GM12873 (cell line): Measurements from ENCODE around the gene CARS1.

ENCODE experiments used
- TF ChIP-seq, protein P1 (sequence below): IDR thresholded peaks from 2 replicates; pipeline ENCODE4 v1.5.1; 2012; ENCODE audit warnings: low read depth, mild to moderate bottlenecking, moderate library complexity, low read length, control low read depth; ENCODE audit not compliant: insufficient read depth; ENCODE audit errors: missing control alignments

Gene CARS1

DNA sequence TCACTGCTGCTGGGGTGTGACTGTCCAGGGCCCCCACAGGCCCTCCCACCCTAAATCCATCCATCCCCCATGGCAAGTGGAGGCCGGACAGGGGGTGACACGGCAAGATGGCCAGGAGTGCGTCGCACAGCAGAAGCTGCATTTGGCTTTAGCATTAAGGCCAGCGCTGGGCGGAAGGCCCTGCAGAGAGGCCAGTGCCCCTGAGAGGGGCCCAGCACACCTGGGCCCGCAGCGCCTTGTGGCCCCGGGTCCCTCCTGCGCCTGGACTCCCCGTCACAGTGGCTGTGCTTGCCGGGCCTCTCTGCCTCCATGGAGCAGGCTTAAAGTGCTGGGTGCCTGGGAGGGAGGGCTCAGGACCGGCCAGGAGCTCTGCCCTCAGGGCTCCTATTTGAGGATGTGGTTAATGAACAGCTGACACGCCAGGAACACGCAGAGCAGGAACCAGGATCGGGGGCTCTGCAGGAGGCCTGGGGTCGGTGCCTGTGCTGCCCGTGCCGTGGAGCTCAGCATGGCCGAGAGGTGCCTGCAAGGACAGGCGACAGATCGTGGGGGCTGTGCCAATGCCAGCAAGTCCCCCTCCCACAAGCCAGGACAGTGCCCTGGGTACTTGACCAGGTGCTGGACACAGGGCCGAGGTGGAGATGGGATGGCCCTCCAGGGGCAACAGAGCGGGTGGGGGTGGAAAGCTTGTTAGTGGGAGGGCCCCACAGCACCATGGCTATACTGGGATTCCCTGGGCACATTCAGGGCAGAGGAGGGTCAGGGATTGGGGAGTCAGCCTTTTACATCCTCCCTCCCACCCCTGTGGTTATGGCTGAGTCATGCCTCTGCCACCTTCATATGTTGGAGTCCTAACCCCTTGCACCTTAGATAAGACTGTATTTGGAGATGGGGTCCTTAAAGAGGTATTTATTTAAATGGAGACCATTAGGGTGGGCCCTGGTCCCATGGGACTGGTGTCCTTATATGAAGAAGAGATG is 30.9 kb upstream of the CARS1 start:
- TF ChIP-seq, protein P1, sequence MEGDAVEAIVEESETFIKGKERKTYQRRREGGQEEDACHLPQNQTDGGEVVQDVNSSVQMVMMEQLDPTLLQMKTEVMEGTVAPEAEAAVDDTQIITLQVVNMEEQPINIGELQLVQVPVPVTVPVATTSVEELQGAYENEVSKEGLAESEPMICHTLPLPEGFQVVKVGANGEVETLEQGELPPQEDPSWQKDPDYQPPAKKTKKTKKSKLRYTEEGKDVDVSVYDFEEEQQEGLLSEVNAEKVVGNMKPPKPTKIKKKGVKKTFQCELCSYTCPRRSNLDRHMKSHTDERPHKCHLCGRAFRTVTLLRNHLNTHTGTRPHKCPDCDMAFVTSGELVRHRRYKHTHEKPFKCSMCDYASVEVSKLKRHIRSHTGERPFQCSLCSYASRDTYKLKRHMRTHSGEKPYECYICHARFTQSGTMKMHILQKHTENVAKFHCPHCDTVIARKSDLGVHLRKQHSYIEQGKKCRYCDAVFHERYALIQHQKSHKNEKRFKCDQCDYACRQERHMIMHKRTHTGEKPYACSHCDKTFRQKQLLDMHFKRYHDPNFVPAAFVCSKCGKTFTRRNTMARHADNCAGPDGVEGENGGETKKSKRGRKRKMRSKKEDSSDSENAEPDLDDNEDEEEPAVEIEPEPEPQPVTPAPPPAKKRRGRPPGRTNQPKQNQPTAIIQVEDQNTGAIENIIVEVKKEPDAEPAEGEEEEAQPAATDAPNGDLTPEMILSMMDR, result no peak

DNA sequence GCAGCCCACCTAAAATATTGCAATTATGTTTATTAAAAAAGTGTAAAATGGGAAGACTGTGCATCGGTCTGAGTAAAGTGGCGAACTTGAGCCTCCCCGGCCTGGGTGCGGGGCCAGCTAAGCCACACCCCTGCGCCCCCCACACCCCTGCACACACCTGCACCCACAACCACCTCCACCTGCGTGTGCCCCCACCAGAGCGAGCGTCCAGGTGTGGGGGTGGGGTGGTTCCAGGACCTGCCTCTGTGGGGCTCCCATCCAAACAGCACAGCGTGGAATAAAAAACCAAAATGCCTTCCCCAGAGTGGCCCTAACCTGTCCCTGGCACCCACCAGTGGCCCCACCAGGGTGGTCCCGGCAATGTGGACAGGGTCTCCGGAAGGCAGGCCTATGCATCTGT is 30.1 kb upstream of the CARS1 start:
- TF ChIP-seq, protein P1, result no peak

DNA sequence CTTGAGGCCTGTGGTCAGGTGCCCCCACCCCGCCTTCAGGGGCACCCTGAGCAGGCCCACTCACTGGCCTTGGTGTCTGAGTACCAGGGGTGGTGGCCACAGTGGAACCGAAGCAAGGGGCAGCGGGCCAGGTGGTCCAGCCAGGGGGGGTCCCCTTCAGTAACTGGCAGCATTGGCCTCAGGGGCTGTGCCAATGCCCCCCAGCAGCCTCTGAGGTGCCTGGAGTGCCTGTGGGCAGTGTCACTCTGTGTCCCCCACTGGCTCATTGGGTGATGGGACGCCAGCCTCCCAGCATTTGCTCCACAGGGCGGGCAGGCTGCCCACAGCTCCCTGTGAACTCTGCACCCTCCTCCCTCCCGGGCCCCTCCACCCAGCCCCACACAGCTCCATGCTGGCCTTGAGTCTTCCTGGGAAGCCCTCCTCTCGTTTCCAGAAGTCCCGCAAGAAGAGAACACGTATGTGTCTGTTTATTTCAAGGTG is 29.5 kb upstream of the CARS1 start:
- TF ChIP-seq, protein P1, result no peak

DNA sequence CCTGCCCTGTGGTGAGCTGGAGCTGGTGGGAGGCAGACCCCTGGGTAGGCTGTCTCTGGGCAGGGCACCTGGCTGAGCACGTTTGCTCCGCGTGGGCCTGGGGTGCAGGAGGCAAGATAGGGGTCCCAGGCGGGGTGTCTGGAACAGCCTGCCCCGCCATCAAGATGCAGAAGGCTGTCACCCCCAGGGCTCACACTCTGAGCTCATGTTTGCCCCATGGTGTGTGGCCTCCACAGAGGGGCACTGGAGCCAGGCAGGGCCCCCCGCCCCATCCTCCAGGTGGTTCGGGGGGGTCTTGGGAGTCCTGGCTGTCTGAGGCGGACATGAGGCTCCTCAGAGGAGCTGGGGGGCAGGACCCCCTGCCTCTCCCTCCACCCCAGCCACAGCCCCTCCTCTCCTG is 28.9 kb upstream of the CARS1 start:
- TF ChIP-seq, protein P1, result no peak

DNA sequence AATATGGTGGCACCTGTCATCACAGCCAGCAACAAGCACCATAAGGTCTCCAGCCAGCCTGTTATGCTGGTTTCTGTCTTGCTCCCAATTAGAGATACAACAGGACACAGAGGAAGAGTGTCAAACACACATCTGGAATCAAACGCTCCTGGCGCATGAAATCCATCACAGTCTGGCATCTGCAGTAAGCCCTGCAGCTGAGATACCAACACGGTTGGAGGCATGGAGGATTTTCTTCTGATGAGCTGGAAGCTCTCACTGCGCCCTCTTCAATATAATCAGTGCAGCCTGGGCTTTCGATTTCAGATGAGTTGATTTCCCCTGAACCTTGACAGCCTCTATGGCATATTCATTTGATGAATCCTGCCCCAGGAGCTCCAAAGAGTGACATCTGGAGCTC is 27.8 kb upstream of the CARS1 start:
- TF ChIP-seq, protein P1, result no peak

DNA sequence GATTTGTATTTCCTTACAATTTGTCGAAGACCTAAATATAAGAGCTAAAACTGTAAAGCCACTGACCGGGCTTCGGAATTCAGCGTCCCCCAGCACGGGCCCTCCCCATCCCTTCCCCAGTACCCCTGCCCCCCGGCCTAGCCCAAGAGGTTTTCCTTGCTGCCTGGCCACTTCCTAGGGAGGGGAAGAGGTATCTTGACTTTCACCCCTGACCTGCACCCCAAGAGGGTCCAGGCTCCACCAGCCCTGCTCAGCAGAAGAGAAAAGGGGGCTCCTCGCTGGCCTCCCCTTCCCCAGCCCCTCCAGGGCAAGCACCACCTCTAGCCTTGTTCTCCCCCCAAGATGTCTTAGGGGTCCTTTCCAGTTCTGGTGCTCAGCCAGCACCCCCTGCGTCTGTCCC is 26.1 kb upstream of the CARS1 start:
- TF ChIP-seq, protein P1, result no peak

DNA sequence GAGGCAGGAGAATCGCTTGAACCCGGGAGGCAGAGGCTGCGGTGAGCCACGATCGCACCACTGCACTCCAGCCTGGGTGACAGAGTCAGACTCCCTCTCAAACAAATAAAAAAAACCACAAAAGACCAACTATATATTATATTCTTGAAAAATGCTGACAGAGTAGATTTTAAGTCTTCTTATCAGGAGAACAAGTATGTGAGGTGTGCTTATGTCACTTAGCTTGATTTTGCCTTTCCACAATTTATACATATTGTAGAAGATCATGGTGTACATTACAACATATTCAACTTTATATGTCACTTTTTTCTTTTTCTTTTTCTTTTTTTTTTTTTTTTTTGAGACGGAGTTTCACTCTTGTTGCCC is 24.1 kb upstream of the CARS1 start:
- TF ChIP-seq, protein P1, result no peak
